Measurements from ENCODE around the gene CRTC3.
A peak's percentile ranks its signal among the peaks of the same experiment; 100 is the strongest.

The CRTC3 gene

GRCh38 chr15:90609242-90610180 is 79.8 kb downstream of the CRTC3 start:
- no peak for TF ChIP-seq Cebpa-rat (IDR thresholded peaks at IDR 0.05)
- H3K27ac ChIP-seq, result no peak overlapping the region
- H3K4me3 ChIP-seq, result no peak overlapping the region
- H3K27me3 ChIP-seq, result no peaks in the 10 kb centered on the region
- H3K9ac ChIP-seq, result no peak overlapping the region
- peaks cover 60% of the 10 kb centered on the region for H3K36me3 ChIP-seq
- H3K9me3 ChIP-seq, result no peaks in the 10 kb centered on the region
- no peaks in the 10 kb centered on the region for H4K20me1 ChIP-seq
- no peak overlapping the region for H3K4me2 ChIP-seq
- H3K4me1 ChIP-seq, result peaks cover 20% of the 10 kb centered on the region

GRCh38 chr15:90610190-90610589 is 80.5 kb downstream of the CRTC3 start:
- Histone ChIP-seq H3K4me3 (no peak overlapping the region), H3K36me3 (peaks cover 61% of the 10 kb centered on the region), H4K20me1 (no peaks in the 10 kb centered on the region), H3K9me3 (no peaks in the 10 kb centered on the region), H3K27me3 (no peaks in the 10 kb centered on the region), H3K4me2 (no peak overlapping the region), H3K27ac (no peak overlapping the region), H3K4me1 (peaks cover 20% of the 10 kb centered on the region), H3K9ac (no peak overlapping the region)
- TF ChIP-seq Cebpa-rat (IDR thresholded peaks at IDR 0.05), result no peak

GRCh38 chr15:90611157-90611556 is 81.4 kb downstream of the CRTC3 start:
- Histone ChIP-seq H3K4me3 (no peak overlapping the region), H3K27ac (no peak overlapping the region), H3K4me2 (peak overlapping the region; percentile 34), H3K27me3 (no peaks in the 10 kb centered on the region), H3K9me3 (no peaks in the 10 kb centered on the region), H4K20me1 (no peaks in the 10 kb centered on the region), H3K9ac (no peak overlapping the region), H3K4me1 (peaks cover 20% of the 10 kb centered on the region), H3K36me3 (peaks cover 63% of the 10 kb centered on the region)
- no peak for TF ChIP-seq Cebpa-rat (IDR thresholded peaks at IDR 0.05)

GRCh38 chr15:90617171-90617570 is 87.4 kb downstream of the CRTC3 start:
- no peaks in the 10 kb centered on the region for H3K27me3 ChIP-seq
- H3K9ac ChIP-seq, result no peak overlapping the region
- H3K36me3 ChIP-seq, result peaks cover 87% of the 10 kb centered on the region
- H4K20me1 ChIP-seq, result no peaks in the 10 kb centered on the region
- no peaks in the 10 kb centered on the region for H3K9me3 ChIP-seq
- no peak overlapping the region for H3K4me2 ChIP-seq
- H3K4me3 ChIP-seq, result no peak overlapping the region
- TF ChIP-seq Cebpa-rat (IDR thresholded peaks at IDR 0.05), result no peak
- H3K4me1 ChIP-seq, result peaks cover 12% of the 10 kb centered on the region
- H3K27ac ChIP-seq, result no peak overlapping the region

- Histone ChIP-seq H3K4me3 (no peak overlapping the region), H3K27me3 (no peaks in the 10 kb centered on the region), H3K9ac (no peak overlapping the region), H3K36me3 (peaks cover 87% of the 10 kb centered on the region), H3K27ac (no peak overlapping the region), H3K4me1 (peaks cover 12% of the 10 kb centered on the region), H3K4me2 (no peak overlapping the region), H4K20me1 (no peaks in the 10 kb centered on the region), H3K9me3 (no peaks in the 10 kb centered on the region)
- no peak for TF ChIP-seq Cebpa-rat (IDR thresholded peaks at IDR 0.05)
Measured at GRCh38 chr15:90617668-90618097, 88.0 kb downstream of the CRTC3 start.

GRCh38 chr15:90618330-90619125 is 88.8 kb downstream of the CRTC3 start:
- no peak overlapping the region for H3K4me3 ChIP-seq
- no peaks in the 10 kb centered on the region for H3K27me3 ChIP-seq
- H3K9ac ChIP-seq, result no peak overlapping the region
- no peak overlapping the region for H3K4me2 ChIP-seq
- H3K4me1 ChIP-seq, result peaks cover 12% of the 10 kb centered on the region
- H3K36me3 ChIP-seq, result peaks cover 87% of the 10 kb centered on the region
- TF ChIP-seq Cebpa-rat (IDR thresholded peaks at IDR 0.05), result no peak
- no peaks in the 10 kb centered on the region for H4K20me1 ChIP-seq
- H3K27ac ChIP-seq, result no peak overlapping the region
- H3K9me3 ChIP-seq, result no peaks in the 10 kb centered on the region

GRCh38 chr15:90619468-90619867 is 89.7 kb downstream of the CRTC3 start:
- H3K4me1 ChIP-seq, result peaks cover 12% of the 10 kb centered on the region
- TF ChIP-seq Cebpa-rat (IDR thresholded peaks at IDR 0.05), result no peak
- no peaks in the 10 kb centered on the region for H4K20me1 ChIP-seq
- H3K4me2 ChIP-seq, result no peak overlapping the region
- no peaks in the 10 kb centered on the region for H3K9me3 ChIP-seq
- H3K27me3 ChIP-seq, result no peaks in the 10 kb centered on the region
- no peak overlapping the region for H3K27ac ChIP-seq
- H3K36me3 ChIP-seq, result peaks cover 95% of the 10 kb centered on the region
- no peak overlapping the region for H3K9ac ChIP-seq
- H3K4me3 ChIP-seq, result no peak overlapping the region

GRCh38 chr15:90619939-90620338 is 90.2 kb downstream of the CRTC3 start:
- Histone ChIP-seq H3K27ac (no peak overlapping the region), H4K20me1 (no peaks in the 10 kb centered on the region), H3K27me3 (no peaks in the 10 kb centered on the region), H3K4me2 (peak overlapping the region; percentile 45), H3K9me3 (no peaks in the 10 kb centered on the region), H3K36me3 (peaks cover 95% of the 10 kb centered on the region), H3K4me3 (no peak overlapping the region), H3K4me1 (peaks cover 12% of the 10 kb centered on the region), H3K9ac (no peak overlapping the region)
- TF ChIP-seq Cebpa-rat (IDR thresholded peaks at IDR 0.05), result no peak

GRCh38 chr15:90620379-90621067 is 90.8 kb downstream of the CRTC3 start:
- no peaks in the 10 kb centered on the region for H3K27me3 ChIP-seq
- H3K4me3 ChIP-seq, result no peak overlapping the region
- no peaks in the 10 kb centered on the region for H3K9me3 ChIP-seq
- H3K4me2 ChIP-seq, result peak overlapping the region; percentile 45
- H4K20me1 ChIP-seq, result no peaks in the 10 kb centered on the region
- H3K36me3 ChIP-seq, result peaks cover 95% of the 10 kb centered on the region
- peak overlapping the region; percentile 50 for H3K27ac ChIP-seq
- H3K9ac ChIP-seq, result no peak overlapping the region
- TF ChIP-seq Cebpa-rat (IDR thresholded peaks at IDR 0.05), result no peak
- peaks cover 12% of the 10 kb centered on the region for H3K4me1 ChIP-seq
